HG02678 (cell line): ENCODE data around the gene GPR4.

Source experiments
- ATAC-seq: cut with Tn5 transposase; IDR thresholded peaks from one replicate; pipeline ENCODE4 v1.9.1; 2021; ENCODE audit warnings: mild to moderate bottlenecking, moderate library complexity; ENCODE audit not compliant: unreplicated experiment

GPR4 gene

DNA sequence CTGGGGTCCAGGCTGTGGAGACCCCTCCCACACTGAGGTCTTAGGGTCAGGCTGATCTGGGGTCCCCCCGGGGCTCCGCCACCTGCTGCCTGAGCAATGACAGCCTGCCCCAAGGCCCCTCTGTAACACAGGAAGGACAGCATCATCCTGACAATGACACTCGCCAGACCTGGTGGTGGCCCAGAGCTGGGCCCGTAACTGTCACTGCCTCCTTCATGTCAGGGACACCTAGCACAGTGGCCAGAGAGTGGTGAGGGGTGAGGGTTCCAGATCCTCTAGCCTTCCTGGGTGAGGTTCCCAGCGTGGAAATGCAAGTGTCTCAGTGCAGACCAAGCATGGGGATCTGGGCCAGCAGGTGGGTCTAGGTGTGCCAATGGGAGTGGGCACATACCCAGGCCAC is 45.2 kb downstream of the GPR4 start:
- no peak for ATAC-seq

GRCh38 chr19:45554481-45554880 is 47.5 kb downstream of the GPR4 start:
- ATAC-seq: no peak

DNA sequence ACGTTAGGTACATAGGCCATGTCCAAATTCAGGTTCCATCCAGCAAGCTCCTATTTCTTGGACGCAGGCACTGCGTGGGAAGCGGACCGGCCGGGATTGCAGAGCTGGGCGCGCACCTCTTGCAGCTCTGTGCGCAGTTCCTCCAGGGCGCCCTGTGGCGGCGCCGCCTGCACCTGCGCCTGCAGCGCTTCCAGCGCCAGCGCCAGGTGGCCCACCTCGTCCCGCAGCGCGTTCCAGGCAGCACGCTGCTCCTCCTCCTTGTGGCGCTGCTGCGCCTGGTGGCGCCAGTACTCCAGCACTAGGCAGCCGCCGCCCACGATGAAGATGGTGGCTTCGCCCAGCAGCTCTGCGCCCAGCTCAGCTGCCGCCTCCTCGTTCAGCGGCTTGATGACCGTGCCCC is 48.5 kb downstream of the GPR4 start:
- no peak for ATAC-seq

DNA sequence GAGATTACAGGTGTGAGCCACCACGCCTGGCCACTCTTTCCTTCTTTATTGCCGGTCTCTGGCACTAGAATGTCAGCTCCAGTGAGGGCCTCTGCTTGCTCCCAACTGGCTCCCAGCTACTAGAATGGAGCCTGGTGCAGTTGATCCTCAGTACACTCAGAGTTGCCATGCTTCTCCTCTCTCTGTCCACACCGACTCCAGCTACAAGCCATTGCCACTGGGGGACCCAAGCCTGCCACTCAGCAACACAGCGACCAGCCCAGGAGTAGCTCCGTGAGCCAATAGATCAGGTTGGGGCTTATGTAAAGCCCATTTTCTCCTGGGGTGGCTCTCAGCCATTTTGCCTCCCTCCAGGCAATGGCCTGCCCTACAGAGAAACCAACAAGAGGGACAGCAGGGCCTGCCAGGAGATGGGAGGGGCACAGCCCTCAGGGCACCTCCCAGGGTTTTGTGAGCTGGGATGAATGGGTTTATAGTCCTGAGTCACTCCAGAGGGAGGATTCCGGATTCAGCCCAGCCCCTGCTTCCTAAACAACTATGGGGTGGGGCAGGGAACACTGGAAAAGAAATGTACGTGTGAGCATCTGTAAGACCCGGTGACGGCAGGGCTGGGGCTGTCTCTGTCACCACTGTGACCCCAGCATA is 53.9 kb downstream of the GPR4 start:
- ATAC-seq: no peak

DNA sequence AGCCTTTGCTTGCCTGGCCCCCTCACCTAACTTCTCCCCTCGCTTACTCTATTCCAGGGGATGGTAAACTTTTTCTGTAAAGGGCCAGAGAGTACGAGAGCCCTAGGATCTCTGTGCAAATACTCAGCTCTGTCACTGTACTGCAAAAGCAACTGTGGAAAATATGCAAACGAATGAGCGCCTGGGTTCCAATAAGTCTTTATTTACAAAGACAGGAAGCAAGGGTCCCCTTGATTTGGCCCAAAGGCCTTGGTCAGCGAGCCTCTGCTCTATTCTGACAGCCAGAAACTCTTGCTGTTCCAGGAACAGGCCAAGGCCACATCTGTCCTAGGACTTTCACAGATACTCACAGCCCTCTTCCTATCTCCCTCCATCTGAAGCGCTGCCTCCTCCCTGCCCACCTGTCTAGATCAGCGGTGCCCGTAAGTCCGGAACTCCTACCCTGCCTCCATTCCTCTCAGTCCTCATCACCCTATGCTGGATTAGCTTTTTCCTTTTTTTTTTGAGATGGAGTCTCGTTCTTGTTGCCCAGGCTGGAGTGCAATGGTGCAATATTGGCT is 54.7 kb downstream of the GPR4 start:
- ATAC-seq: no peak

DNA sequence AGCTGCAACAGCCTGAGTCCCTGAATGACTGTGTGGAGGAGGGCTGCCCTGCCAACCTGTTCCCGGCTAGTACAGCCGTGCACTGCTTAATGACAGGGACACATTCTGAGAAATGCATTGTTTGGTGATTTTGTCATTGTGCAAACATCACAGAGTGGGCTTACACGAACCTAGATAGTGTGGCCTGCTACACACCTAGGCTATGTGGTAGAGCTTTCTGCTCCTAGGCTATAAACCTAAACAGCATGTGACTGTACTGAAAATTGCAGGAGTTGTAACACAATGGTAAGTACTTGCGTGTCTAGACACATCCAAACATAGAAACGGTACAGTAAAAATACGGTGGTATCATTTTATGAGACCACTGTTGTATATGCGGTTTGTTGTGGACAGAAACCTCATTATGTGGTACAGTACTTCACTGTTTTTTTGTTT is 59.8 kb downstream of the GPR4 start:
- no peak for ATAC-seq
